DMS153 (cell line): ENCODE results near the gene JARID2.
"Not testable (repeated sequence)": the region's sequence is repeated elsewhere in the genome, so short reads cannot be mapped to it uniquely, and the experiment has no call there.

Source experiments
- DNase-seq: peaks from one replicate; lab custom pipeline; 2025; lab: John Stamatoyannopoulos, UW

The JARID2 gene

DNA sequence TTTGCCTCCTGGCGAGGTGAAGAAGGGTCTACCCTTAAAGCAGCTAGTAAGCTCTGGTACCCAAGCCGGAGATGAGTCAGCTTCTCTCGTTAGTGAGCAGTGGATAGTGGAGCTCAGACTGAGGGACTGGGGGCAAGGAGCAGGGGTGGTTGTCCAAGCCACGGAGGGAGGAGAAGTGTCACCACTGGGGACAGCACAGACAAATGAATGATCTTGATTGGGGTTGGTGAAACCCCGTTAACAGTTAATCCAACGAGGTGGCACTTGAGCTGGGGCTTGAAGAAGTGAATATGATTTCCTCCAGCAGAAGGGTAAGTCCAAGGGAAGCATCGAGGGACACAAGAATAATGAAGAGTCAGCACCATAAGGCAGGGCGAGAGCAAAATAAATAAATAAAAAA, 43.0 kb downstream of the JARID2 start:
- DNase-seq, result no peak

DNA sequence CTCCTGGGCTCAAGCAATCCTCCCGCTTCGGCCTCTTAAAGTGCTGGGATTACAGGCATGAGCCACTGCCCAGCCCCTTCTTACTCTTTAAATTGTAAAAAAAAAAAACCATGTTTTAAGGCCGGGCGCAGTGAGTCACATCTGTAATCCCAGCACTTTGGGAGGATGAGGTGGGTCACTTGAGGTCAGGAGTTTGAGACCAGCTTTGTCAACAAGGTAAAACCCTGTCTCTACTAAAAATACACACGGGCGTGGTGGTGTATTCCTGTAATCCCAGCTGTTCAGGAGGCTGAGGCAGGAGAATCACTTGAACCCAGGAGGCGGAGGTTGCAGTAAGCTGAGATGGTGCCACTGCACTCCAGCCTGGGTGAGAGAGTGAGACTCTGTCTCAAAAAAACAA, 43.6 kb downstream of the JARID2 start:
- not testable (repeated sequence) for DNase-seq

DNA sequence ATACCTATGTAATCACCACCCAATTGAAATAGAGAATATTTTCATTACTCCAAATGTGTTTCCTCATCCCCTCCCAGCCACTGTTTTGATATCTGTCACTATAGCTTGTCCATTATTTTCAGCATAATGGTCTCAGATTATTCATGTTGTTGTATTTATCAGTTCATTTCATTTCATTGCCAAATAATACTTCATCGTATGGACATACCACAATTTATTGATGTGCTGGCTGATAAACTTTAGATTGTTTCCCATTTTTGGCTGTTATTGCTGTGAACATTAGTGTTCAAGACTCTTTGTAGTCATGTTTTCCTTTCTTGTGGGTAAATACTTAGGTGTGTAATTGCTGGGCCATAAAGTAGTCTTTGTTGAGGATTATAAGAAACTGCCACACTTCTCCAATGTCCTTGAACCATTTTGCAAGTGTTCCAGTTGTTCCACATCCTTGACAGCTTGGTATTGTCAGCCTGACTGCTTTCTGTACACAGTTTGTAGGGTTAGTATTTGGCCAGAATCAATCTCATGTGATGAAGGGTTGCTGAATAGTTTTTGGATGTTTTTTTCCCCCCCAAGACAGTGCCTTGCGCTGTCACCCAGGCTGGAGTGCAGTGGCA, 44.3 kb downstream of the JARID2 start:
- DNase-seq, result no peak

DNA sequence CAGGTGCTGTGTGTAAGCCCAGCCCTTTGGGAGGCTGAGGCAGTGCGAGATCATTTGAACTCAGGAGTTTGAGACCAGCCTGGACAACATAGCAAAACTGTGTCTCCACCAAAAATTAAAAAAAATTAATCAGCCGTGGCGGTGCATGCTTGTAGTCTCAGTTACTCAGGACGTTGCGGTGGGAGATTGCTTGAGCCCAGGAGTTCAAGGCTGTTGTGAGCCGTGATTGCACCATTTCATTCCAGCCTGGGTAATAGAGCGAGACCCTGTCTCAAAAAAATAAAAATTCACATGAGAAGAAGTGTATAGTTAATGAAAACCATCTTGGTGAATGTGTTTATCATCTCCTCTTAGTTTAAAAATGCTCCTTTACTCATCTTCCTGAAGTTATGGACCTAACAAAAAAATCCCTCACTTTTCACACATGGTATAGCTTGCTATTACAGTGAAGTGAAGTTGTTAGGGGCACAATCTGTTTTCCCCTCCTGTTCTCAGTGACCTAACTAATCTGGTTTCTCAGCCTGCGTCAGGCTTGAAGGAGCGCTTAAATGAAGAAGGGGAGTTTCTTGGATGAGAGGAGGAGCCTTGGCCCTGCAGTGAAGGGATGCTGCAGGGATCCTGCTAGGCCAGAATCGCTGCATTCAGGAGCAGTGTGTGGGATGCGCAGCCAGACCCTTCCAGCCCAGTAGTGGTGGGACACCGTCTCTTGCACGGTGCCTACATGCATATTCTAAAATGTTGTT, 45.3 kb downstream of the JARID2 start:
- DNase-seq, result no peak

DNA sequence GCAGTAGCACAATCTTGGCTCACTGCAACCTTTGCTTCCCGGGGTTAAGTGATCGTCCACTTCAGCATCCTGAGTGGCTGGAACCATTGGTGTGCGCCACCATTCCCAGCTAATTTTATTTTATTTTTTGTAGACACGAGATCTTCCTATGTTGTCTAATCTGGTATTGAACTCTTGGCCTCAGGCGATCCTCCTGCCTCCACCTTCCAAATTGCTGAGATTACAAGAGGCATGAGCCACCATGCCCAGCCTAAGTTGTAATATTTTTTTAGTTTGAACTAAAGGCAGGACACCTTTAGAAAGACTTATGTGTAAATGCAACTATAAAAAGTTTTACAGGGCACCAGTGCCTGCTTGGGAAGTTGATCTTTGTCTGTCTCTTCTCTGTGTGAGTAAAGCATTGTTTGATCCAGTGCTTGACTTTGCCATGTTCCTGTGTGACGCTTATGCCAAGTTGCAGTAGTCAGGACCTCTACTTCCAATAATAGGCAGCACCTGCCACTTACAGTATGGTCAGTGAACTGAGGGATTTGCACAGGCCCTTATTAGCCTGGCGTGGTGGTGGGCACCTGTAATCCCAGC, 46.9 kb downstream of the JARID2 start:
- DNase-seq, result no peak

DNA sequence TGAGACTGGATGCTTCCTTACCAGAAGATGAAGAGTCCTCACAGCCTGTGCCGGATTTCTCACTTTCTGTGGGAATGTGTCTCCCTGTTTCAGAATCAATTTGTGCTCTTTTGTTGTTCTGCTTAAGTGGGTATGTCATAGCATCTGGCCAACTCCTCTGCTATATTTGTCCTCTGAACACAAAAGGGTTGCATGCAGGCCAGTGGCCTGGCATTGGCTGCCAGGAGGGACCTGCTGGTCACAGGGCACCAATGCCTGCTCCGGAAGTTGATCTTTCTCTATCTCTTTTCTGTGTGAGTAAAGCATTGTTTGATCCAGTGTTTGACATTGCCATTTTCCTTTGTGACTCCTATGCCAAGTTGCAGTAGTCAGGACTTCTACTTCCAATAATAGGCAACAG, 47.8 kb downstream of the JARID2 start:
- no peak for DNase-seq

DNA sequence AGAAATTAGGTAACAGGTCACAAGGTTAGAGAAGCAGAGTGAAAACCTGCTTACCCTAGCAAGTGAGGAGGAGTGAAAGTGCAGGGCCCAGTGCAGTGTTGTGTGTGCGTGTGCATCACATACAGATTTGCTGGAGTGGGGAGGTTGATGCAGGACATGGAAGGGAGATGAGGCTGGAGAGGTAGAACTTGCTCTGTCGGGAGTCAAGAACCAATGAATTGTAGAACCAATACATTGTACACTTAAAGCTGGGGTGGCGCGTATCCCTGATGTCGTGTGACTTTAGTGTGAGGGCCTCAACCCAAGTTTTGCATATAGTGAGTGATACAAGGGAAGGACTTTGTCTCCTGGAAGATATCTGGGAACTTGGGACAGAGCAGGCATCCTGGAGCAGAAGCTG, 48.6 kb downstream of the JARID2 start:
- DNase-seq, result no peak

DNA sequence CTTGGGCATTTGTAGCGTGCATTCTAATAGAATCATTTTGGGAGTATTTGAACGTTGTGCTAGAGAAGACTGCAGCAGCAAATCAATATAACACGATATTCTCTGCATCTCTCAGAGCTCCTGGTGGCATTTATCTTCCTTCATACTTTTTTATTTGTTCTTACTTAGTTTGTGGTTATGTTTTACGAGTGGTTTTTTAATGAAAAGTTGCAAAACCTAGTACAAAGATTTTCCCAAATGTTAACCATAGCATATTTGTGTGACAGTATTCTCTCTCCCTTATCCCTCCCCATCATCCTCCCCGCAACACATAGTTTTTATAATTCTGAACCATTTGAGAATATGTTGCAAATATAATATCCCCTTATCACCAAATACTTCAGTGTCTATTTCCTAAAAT, 50.4 kb downstream of the JARID2 start:
- DNase-seq, result no peak

DNA sequence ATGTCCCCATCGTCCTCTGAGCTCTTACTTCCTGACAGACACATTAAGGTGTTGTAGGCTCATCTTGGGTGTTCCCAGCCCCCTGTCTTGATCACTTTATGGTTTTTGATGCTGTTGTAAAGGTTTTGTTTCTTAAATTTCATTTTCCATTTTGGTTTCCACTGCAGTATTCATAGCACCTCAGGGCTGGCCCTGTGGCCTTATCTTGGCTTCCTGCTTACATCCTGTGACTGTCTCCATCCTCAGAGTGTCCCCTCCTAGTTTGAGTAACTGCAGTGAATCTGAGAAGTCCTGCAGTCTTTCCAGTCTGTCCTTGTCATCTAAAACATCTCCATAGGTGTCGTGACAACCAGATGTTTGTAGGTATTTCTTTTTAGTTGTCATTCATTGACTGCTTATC, 50.9 kb downstream of the JARID2 start:
- no peak for DNase-seq

DNA sequence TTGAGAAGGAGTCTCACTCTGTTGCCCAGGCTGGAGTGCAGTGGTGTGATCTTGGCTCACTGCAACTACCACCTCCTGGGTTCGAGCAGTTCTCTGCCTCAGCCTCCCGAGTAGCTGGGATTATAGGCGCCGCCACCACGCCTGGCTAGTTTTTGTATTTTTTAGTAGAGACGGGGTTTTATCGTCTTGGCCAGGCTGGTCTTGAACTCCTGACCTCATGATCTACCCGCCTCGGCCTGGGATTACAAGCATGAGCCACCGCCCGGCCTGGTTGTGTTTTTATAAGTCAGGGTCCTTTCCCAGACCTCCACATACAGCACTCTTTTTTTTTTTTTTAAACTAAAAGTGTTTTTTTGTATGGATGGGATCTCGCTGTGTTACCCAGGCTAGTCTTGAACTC, 51.3 kb downstream of the JARID2 start:
- DNase-seq, result not testable (repeated sequence)

DNA sequence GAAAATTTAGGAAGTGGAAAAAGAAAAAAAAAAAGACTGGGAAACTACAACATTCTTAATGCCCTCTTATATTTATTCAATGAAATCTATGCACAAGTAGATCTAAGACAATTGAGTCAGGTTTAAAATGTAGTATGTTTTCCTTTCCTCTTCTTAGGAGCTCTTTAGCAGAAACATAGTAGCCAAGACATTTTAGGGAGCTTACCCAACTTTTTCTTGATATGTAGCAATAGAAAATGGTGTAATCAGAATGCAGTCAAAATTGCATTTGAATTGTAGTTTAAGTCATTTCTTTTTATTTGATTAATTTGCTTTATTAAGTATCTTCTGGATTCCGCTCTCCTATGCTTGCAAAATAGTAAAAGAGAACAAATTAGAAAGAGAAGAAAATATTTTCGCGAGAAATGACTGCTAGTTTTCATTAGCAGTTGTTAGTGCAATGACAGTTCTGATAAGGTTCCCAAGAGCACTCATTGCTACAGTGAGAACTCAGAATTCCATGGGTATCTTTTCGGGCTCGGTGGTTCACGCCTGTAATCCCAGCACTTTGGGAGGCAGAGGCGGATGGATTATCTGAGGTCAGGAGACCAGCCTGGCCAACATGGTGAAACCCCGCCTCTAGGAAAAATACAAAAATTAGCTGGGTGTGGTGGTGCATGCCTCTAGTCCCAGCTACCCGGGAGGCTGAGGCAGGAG, 52.2 kb downstream of the JARID2 start:
- DNase-seq, result no peak

DNA sequence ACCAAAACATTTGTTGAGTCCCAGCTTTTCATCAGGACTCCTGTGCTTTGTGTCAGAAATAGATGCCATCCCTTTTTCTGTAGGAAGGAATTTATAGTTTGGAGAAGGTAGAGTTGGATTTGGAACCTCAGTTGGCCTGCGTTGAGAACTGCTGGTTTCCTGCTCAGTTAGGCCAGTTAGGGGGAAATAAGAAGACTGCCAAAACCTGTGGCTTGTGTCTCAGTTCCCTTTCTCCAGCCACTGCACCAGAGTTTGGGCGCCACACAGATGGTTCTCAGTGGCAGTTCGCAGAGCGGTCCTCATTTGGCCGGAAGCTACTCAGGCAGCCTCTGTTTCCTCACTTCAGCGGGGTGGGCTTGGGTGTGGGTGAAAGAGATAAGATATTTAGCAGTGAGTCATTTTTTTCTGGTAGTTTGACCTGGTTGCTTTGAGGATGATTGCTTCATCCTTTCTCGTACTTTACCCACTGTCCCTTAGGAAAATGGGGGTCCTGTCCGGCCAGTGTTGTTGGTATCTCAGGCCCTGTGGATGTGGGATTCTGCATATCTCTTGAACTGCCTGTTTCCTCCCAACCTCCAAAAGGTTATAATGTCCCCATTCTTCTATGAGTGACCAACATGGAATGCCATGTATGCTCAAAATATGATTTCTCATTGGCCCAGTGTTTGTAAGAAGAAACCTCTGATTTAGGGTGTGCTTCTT, 53.7 kb downstream of the JARID2 start:
- DNase-seq, result no peak

DNA sequence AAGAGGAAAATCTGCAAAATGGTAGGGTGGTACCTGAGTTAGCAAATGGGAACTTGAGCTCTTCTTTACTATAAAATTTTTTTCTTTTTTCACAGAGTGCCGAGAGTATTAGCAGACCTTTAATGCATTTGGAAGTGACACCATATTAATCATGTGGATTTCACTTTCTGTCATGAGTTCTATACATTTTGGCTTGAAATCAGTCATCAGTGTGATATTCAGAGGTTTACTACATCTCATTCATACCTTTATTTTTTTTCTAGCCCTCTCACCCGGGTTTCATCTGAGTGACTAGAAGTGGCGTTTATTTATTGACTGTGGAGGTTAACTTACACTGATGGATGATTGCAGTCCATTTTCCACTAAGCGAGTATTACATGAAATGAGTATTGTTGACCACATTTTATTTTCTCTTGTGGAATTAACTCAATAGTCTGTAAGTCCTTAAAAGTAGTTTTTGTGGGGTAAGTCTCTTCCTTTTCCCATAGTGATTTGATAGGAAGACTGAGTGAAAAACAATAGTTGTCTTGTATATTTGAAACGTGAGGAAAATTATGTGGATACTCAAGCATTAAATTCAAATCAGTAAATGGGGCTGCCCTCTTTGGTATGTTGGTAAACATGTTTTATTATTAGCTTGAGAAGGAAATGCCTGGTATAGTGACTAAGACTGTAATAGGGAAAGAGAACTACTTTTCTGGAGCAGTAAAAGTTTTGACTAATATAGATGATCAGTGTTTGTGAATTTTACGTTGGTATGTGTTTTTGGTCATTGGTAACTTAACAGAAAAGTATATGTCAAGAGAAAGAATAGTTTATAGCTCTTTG, 55.5 kb downstream of the JARID2 start:
- no peak for DNase-seq

DNA sequence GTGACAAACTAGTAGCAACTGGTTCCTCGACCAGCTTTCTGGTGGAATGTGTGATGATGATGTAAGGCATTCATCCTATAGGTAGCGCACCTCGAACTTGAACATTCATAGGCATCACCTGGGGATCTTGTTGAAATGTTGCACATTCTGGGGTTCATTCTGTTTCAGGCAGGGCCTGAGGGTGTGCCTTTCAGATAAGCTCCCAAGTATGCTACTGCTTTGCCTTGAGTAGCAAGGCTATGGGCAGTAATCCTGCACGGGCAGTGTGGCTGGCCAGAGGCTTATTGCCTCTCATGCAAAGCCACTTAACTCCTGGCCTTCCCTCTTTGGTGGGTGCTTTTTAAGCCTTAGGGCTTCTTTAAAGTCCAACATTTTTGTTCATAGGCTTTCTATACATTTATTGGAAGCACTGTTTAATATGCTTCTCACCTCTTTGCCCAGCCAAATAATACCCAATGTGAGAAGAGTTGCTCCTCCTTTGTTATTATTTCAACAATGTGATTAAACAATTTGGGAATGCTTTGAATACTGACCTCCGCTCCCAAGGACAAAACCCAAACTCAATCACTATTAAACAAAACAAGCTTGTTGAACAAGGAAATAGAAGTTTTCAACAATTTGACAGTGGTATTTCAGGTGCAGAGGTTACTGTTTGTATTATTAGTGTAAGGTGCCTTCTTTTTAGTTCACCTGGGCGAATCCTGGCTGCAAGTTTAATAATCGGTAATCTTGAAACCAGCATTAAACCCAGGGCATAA, 57.5 kb downstream of the JARID2 start:
- no peak for DNase-seq

DNA sequence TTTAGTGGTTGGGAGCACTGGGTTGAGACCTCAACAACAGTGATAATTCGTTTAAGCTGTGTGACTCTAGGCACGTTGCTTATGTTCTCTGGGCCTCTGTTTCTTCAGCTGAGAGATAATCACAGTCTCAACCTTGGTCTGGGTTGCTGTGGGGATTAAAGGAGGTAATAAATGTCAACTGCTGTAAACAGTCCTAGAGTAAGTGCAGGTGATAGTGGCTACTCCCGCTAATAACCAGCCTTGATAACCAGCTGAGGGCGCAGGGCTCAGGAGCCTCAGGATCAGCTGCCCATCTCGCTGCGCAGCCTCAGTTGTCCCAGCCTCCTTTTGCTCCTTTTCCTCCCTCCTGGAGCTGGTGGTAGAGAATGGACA, 58.0 kb downstream of the JARID2 start:
- DNase-seq, result no peak

DNA sequence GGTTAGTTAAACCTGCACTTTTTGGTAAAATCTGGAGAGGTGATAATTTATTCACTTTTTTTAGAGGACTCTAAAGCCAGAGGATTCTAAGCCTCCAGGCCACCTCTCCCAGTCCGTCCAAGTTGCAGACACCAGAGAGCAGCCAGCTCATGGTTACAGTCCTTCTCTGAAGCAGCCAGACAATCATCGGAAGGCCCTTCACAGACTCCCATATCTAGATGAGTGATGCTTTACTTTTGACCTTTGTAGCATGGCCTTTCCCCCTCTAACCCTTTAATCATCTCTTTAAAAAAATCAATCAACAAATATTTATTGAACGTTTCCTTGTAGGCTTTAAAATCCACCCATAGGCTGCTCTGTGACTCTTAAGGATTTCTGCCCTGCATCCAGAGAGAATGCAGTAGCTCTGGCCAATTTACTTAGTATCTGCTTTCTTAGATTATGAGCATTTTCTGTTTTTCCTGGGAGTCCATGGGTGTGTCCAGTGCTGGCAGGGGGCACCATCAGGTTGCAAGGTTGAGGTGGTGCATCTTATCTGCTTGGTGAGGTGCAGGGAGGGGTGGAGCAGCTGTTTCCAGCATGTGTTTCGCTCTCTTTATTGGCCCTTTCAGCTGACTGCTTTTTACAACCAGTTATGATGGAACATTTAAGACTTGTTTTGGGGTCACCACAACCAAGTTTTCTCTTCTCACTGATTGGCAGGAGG, 58.6 kb downstream of the JARID2 start:
- no peak for DNase-seq

DNA sequence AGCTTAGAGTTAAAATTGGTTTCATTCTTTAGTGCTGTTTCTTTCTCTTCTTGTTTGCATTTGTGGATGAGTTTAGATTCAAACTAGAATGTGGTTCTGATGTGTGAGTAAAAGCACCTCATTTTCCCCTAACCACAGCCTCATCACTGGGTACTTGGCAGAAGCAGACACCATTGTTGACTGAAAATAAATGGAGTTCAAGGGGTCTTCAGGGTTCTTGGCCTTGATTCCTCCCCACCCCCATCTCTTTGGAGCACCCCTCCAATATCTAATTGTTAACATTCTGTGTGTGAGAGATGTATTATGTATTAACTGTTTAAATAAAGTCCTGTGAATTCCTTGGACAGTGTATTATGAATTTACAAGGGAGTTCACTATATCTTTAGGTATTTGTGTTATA, 59.6 kb downstream of the JARID2 start:
- no peak for DNase-seq

DNA sequence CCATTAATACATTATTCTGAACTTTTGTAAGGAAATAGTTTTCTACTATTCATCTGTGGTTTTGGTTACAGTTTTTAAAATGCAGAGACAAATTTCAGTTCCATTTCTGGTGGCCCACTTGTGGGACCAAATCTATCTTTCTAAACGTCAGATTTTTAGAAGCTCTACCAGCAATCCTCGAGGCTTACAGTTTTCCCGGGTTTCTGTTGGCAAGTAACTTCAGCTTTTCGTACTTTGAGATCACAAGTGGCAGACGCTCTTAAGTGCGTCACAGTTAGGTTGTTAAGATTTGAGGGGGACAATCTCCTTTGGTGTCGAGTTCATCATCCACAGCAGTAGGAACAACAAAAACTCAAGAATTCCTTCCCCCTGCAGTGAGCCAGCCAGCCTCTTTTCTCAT, 60.0 kb downstream of the JARID2 start:
- DNase-seq, result no peak

DNA sequence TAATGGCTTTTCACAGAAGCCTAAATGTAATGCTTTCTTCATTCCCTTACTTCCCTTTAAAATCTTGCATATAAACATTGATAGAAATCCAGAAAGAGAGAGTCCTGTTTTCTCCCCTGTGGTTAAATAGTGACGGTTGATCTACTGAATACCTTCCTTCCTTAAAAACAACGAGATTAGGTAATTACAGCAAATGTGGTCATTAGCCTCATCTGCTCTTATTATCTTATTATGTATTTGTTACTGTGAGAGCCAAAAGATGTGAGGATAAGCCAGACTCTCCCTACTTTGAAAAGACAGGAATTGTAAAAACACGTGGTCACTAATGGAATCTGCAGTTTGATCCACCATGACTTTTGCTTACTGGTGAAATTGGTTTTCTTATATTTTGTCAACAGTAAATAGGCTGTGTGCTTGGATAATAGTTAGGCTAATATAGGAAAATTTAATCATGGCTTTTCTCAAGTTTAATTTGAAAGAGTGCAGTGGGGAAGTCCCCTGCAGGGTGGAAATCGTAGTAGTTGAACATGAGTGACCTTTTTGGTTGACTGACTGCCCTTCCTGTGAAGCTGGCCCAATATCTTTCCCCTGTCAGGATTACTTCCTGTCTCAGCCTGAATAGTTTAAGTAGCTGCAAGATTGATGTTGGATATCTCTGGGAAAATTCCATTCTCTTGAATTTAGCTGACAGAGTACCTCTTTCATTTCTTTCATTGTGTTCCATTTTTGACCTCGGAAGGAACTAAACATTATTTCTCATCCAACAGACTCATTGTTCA, 62.8 kb downstream of the JARID2 start:
- DNase-seq, result no peak
